K562 (cell line): ENCODE data around the gene TCF3. TPM values are rescaled to one million over a fixed set of nuclear protein-coding genes. Genes with fewer than 3 reads are reported as not detected.

Source experiments
- MGA ChIP-seq: fragments of 450-650 bp; IDR thresholded peaks from 2 replicates; pipeline ENCODE4 v1.6.1; 2016; ENCODE audit warnings: mild to moderate bottlenecking, moderate library complexity
- MXD1 ChIP-seq: fragments of 250-450 bp; sonication (Bioruptor Pico); IDR thresholded peaks from 2 replicates; pipeline ENCODE4 v1.8.0; 2021; ENCODE audit warnings: borderline replicate concordance, mild to moderate bottlenecking, moderate library complexity; ENCODE audit not compliant: poor library complexity, severe bottlenecking
- OTX1 ChIP-seq: fragments of 450-650 bp; formaldehyde crosslinking; IDR thresholded peaks from 2 replicates; pipeline ENCODE4 v1.4.0; 2022; ENCODE audit warnings: mild to moderate bottlenecking
- SREBF2 ChIP-seq: sonication (generic); formaldehyde crosslinking; IDR thresholded peaks from 2 replicates; pipeline ENCODE4 v1.4.0; 2020; ENCODE audit warnings: mild to moderate bottlenecking, missing genetic modification reagents
- ZBTB43 ChIP-seq: sonication (generic); formaldehyde crosslinking; IDR thresholded peaks from 2 replicates; pipeline ENCODE4 v1.8.0; 2023; ENCODE audit warnings: mild to moderate bottlenecking, missing genetic modification reagents
- ZNF347 ChIP-seq: fragments of 450-650 bp; formaldehyde crosslinking; IDR thresholded peaks from 2 replicates; pipeline ENCODE4 v1.4.0; 2020; ENCODE audit warnings: low read depth, mild to moderate bottlenecking, moderate library complexity
- ZNF609 ChIP-seq: sonication (generic); formaldehyde crosslinking; IDR thresholded peaks from 2 replicates; pipeline ENCODE4 v1.8.1; 2023; ENCODE audit warnings: missing genetic modification reagents, mild to moderate bottlenecking, borderline replicate concordance
- polyA plus RNA-seq, 8 experiments: library from polyadenylated mRNA; depleted of rRNA in 4 of 8; stranded (reverse) in 5 of 8; unstranded in 3 of 8; fragments of >200 nt; fragmentation: Nextera tagmentation in 2 of 8; fragmentation: Illumina TruSeq in 1 of 8; extraction: Ambion mirVana in 2 of 8; extraction: Trizol in 1 of 8; gene quantifications; 2 replicates each; pipeline versions ENCODE4 v1.2.1 to v1.2.3, GENCODE V29; 2011 to 2014; ENCODE audit warnings: inconsistent platforms in 1 of 8, missing spikeins in 1 of 8
- total RNA-seq, 7 experiments: library from RNA; depleted of rRNA in 6 of 7; stranded (reverse); fragments of >200 nt in 6 of 7; fragmentation: Illumina TruSeq in 2 of 7; extraction: Trizol in 2 of 7; gene quantifications; 2 replicates each; pipeline versions ENCODE4 v1.2.1 to v1.2.3, GENCODE V29; 2011 to 2021; ENCODE audit warnings: low replicate concordance in 1 of 7

The TCF3 gene
- total and polyA plus RNA-seq, 9 of the 15 experiments (the other 6 are each of a cell fraction or from before 2014, with no cell fraction given) = 5.6 to 259 (median 84.0) TPM

GRCh38 chr19:1592024-1592754 is 60.2 kb downstream of the TCF3 start (continued):
- TF ChIP-seq SREBF2 (CRISPR knock-in tag) = no peak
- TF ChIP-seq MXD1 (CRISPR knock-in tag) = no peak
- TF ChIP-seq ZBTB43 (CRISPR knock-in tag) = no peak
- TF ChIP-seq MGA = peak; percentile 51
- TF ChIP-seq OTX1 (CRISPR knock-in tag) = 0 out of 2 replicates have a peak, but pooled peaks have one; percentile 44
- no peak for TF ChIP-seq ZNF347 (CRISPR knock-in tag)
- TF ChIP-seq ZNF609 (CRISPR knock-in tag) = no peak
